Gastrocnemius medialis (tissue), 4 donors: ENCODE data around the gene CRISPLD2. TPM values are rescaled to one million over a fixed set of nuclear protein-coding genes. Genes with fewer than 3 reads are reported as not detected.
A peak's percentile ranks its signal among the peaks of the same experiment; 100 is the strongest.

ENCODE experiments used
- ATAC-seq, 2 donors: fragments of 150-250 bp; one replicate each; pipeline ENCODE4 v1.9.1; 2016
- DNase-seq, 2 donors: peaks; one replicate each; pipeline ENCODE4 v3.0.0-alpha.2; 2019
- H3K27ac ChIP-seq, 4 donors: fragments of 200-600 bp; sonication (generic); 1 replicate in 1 of 4; 2 replicates in 3 of 4; pipeline ENCODE4 v1.5.1; 2016 to 2018; ENCODE audit warnings: mild to moderate bottlenecking in 2 of 4, moderate library complexity in 1 of 4
- H3K27me3 ChIP-seq, 3 donors: fragments of 200-600 bp; sonication (generic) in 2 of 3; 1 replicate in 1 of 3; 2 replicates in 2 of 3; pipeline versions ENCODE4 v1.5.1 to v1.6.0; 2016 to 2019; ENCODE audit warnings: mild to moderate bottlenecking in 1 of 3, moderate library complexity in 1 of 3
- H3K36me3 ChIP-seq, 2 donors: fragments of 200-600 bp; sonication (generic) in 1 of 2; one replicate each; pipeline ENCODE4 v1.5.1; 2017 to 2018
- H3K4me1 ChIP-seq, 2 donors: fragments of 200-600 bp; sonication (generic) in 1 of 2; one replicate each; pipeline ENCODE4 v1.5.1; 2016 to 2017; ENCODE audit warnings: mild to moderate bottlenecking in 2 of 2
- H3K4me3 ChIP-seq, 4 donors: fragments of 200-600 bp; sonication (generic) in 3 of 4; 1 replicate in 1 of 4; 2 replicates in 3 of 4; pipeline ENCODE4 v1.5.1; 2016 to 2019; ENCODE audit warnings: mild to moderate bottlenecking in 2 of 4
- H3K9me3 ChIP-seq, 3 donors: fragments of 200-600 bp; sonication (generic) in 2 of 3; 1 replicate in 1 of 3; 2 replicates in 2 of 3; pipeline ENCODE4 v1.5.1; 2016 to 2019
- POLR2A ChIP-seq, 2 donors: fragments of 450-650 bp; IDR thresholded peaks; one replicate each; pipeline ENCODE4 v1.6.1; 2017; ENCODE audit warnings: antibody characterized with exemption in 2 of 2, mild to moderate bottlenecking in 2 of 2, moderate library complexity in 2 of 2
- in situ Hi-C, 4 donors: fragments of 200-750 bp; cut with MboI; loops; one replicate each; pipeline versions ENCODE4 v1.15.0 to v1.8.0; 2017; ENCODE audit warnings: low sequenced_read_pairs in 4 of 4
- intact Hi-C: fragments of 100-400 bp; cut with DNase I; formaldehyde crosslinking; loops from one replicate; pipeline ENCODE4 v1.15.1; 2023; ENCODE audit warnings: low total_unique reads
- total RNA-seq, 4 donors: library from RNA; depleted of rRNA; stranded (reverse); fragments of >200 nt; gene quantifications; one replicate each; pipeline versions ENCODE4 v1.1.0 to v1.2.3, GENCODE V29; 2016
- TF ChIP-seq, protein P1 (sequence below), 5 experiments: fragments of 450-650 bp in 3 of 5; fragments of 200-600 bp in 2 of 5; sonication (generic) in 2 of 5; IDR thresholded peaks in 4 of 5; conservative IDR thresholded peaks in 1 of 5; 1 replicate in 4 of 5; 2 replicates in 1 of 5; pipeline ENCODE4 v1.5.1; 2016 to 2019; ENCODE audit warnings: antibody characterized with exemption in 5 of 5, mild to moderate bottlenecking in 3 of 5, moderate library complexity in 3 of 5

The CRISPLD2 gene
- total RNA-seq, 4 donors from 2014 or later = 26.1 to 50.1 (median 39.0) TPM

DNA sequence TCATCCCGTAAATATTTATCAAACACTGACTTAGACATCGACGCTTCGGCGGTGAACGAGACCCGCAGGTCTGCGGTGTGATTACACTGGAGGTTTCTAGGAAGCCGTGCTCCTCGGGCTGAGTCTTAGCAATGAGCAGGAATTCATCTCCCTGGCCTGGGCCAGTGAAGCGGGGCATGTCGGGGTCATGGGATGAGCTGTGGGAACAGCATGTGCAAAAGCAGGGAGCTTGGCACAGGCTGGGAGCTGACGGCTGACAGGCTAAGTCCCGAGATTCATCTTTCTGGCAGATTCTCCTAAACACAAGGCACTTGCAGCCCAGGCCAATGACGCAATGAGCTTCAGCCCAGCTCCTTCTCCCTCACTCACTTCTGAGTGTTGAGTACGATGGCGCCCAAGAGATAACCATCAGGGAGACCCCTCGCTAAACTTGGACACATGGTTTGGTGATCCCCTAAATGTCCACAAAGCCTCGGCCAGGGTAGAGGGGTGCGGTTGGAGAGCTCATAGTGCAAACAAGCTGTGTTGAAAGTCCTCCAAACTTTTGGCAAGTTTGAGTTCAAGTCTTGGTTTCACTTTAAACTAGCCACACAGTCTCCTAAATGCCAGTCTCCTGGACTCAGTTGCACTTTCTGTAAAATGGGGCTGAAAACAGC lies 12.8 kb downstream of the CRISPLD2 start:
- H3K27ac ChIP-seq = peak overlapping the region; percentile 76 to 85 (median 82)
- TF ChIP-seq, protein P1, sequence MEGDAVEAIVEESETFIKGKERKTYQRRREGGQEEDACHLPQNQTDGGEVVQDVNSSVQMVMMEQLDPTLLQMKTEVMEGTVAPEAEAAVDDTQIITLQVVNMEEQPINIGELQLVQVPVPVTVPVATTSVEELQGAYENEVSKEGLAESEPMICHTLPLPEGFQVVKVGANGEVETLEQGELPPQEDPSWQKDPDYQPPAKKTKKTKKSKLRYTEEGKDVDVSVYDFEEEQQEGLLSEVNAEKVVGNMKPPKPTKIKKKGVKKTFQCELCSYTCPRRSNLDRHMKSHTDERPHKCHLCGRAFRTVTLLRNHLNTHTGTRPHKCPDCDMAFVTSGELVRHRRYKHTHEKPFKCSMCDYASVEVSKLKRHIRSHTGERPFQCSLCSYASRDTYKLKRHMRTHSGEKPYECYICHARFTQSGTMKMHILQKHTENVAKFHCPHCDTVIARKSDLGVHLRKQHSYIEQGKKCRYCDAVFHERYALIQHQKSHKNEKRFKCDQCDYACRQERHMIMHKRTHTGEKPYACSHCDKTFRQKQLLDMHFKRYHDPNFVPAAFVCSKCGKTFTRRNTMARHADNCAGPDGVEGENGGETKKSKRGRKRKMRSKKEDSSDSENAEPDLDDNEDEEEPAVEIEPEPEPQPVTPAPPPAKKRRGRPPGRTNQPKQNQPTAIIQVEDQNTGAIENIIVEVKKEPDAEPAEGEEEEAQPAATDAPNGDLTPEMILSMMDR (IDR thresholded peaks at IDR 0.05 in 4 of 5, conservative IDR thresholded peaks at IDR 0.05 in 1 of 5) = no peak
- TF ChIP-seq POLR2A (IDR thresholded peaks at IDR 0.05) = peak; percentile 43 to 77
- H3K27me3 ChIP-seq = peaks cover 0 to 5% (median 3%) of the 10 kb centered on the region in 3 donors
- H3K9me3 ChIP-seq = no peaks in the 10 kb centered on the region
- peaks cover 0 to 5% of the 10 kb centered on the region in 2 donors for H3K36me3 ChIP-seq
- ATAC-seq (peak; percentile 84 to 85), DNase-seq (peak; percentile 94 to 98)
- H3K4me3 ChIP-seq = peak overlapping the region; percentile 14 to 33 (median 26)
- in situ Hi-C loops = no loop called here
- intact Hi-C loops = loop anchor here (2.0 to 10.0 kb wide), 2 partner anchors 58 to 92 kb away; no protein-coding TSS in a partner anchor
- H3K4me1 ChIP-seq = peaks cover 31 to 46% of the 10 kb centered on the region in 2 donors

DNA sequence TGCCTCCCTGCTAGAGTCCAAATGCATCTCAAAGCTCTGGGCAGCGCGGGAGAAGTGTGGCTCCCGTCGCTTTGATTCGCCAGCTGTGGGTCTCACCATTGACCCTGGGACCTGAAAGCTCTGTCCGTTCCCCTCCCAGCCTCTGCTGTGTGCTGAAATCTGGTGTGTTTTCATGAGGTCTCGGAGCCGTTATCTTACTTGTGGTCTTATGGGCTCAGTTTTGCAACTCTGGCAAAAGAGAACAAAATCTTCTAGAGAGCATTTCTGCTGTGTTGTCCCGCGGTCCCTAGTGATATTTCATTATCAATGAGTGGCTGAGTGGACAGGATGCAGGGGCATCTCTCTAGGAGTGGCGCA lies 13.3 kb downstream of the CRISPLD2 start:
- peak overlapping the region; percentile 14 to 33 (median 26) for H3K4me3 ChIP-seq
- H3K27ac ChIP-seq = peak overlapping the region; percentile 76 to 85 (median 82)
- H3K9me3 ChIP-seq = no peaks in the 10 kb centered on the region
- H3K4me1 ChIP-seq = peaks cover 31 to 46% of the 10 kb centered on the region in 2 donors
- ATAC-seq (no peak), DNase-seq (no peak)
- H3K27me3 ChIP-seq = peaks cover 0 to 5% (median 3%) of the 10 kb centered on the region in 3 donors
- intact Hi-C loops (loop anchor here (2.0 to 10.0 kb wide), 2 partner anchors 58 to 92 kb away; no protein-coding TSS in a partner anchor), in situ Hi-C loops (no loop called here)
- H3K36me3 ChIP-seq = peaks cover 0 to 5% of the 10 kb centered on the region in 2 donors
- TF ChIP-seq POLR2A (IDR thresholded peaks at IDR 0.05) = no peak
- TF ChIP-seq, protein P1 (IDR thresholded peaks at IDR 0.05 in 4 of 5, conservative IDR thresholded peaks at IDR 0.05 in 1 of 5) = no peak

DNA sequence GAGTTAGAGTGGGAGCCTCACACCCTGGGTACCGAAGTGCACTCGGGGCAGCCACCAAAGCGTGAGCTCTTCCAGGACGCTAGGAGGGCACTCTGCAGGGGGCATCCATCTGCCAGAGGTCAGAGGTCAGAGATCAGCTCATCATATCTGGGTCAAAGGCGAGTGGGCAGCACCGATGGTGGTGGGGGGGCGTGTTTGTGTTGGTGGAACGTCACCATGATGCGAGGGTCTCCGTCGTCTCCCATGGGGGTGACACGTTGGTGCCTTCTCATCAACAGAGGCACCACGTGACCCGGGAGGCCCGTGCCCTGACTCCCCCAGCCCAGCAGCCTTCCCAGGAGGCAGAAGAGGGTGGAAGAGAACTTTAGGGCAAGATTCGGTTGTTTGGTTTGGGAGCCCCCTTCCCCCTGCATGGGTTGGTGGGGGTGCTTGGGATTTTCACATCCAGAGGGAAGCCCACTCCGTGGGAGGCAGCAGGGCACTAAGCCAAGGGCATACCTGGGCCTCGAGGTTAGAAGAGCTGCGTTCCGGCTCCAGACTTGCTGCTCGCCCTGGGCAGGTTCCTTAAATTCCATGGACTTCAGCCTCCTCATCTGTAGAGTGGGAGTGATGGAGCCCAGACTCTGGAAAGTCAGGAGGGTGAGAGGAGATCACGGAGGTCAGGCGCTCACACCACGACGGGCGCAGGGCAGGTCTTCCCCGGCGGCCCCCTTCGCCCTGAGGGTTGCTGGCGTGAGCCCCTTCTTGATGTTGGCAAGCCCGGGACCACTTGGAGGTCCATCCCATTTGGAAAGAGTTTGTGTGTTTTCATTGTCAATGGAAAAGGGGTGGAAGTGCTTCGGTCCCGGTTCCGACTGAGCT lies 14.0 kb downstream of the CRISPLD2 start:
- peaks cover 31 to 46% of the 10 kb centered on the region in 2 donors for H3K4me1 ChIP-seq
- intact Hi-C loops = loop anchor here (2.0 to 10.0 kb wide), 2 partner anchors 59 to 91 kb away; no protein-coding TSS in a partner anchor
- TF ChIP-seq, protein P1 (IDR thresholded peaks at IDR 0.05 in 4 of 5, conservative IDR thresholded peaks at IDR 0.05 in 1 of 5) = no peak
- TF ChIP-seq POLR2A (IDR thresholded peaks at IDR 0.05) = no peak
- H3K27me3 ChIP-seq = peaks cover 0 to 5% (median 0%) of the 10 kb centered on the region in 3 donors
- no peak for DNase-seq
- H3K36me3 ChIP-seq = peaks cover 0 to 5% of the 10 kb centered on the region in 2 donors
- ATAC-seq = no peak
- peak overlapping the region in 1 of 4 donors; percentile 20 for H3K4me3 ChIP-seq
- H3K9me3 ChIP-seq = no peaks in the 10 kb centered on the region
- in situ Hi-C loops = no loop called here
- peak overlapping the region; percentile 76 to 85 (median 82) for H3K27ac ChIP-seq

DNA sequence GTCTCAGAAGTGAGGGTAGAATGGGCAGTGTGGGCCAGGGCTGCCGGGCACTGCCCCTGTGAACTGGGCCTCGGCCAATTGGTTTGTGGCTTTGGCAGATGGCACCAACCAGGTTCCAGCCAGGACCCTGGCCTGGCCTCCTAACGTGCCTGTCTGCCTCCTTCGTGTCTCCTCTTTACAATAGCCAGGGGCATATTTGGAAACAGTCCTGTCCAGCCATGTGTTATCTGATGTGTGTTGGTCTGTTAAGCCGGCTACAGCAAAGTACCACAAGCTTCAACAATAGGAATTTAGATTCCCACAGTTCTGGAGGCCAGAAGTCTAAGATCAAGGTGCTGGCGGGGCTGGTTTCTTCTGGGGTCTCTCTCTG lies 14.6 kb downstream of the CRISPLD2 start:
- Histone ChIP-seq H3K4me1 (peaks cover 31 to 45% of the 10 kb centered on the region in 2 donors), H3K27ac (peak overlapping the region; percentile 76 to 85 (median 82)), H3K27me3 (peaks cover 0 to 5% (median 0%) of the 10 kb centered on the region in 3 donors), H3K4me3 (no peak overlapping the region), H3K9me3 (no peaks in the 10 kb centered on the region), H3K36me3 (peaks cover 0 to 5% of the 10 kb centered on the region in 2 donors)
- in situ Hi-C loops = no loop called here
- no peak for ATAC-seq
- intact Hi-C loops = loop anchor here (10.0 kb wide), 1 partner anchor 90 kb away; no protein-coding TSS in a partner anchor
- no peak for TF ChIP-seq POLR2A (IDR thresholded peaks at IDR 0.05)
- TF ChIP-seq, protein P1 (IDR thresholded peaks at IDR 0.05 in 4 of 5, conservative IDR thresholded peaks at IDR 0.05 in 1 of 5) = no peak
- DNase-seq = no peak
